A673 (cell line): ENCODE measurements around the gene CCL7.

ENCODE experiments used
- CTCF ChIP-seq: fragments of 300-800, 200-600 bp; sonication (generic); conservative IDR thresholded peaks from 2 replicates; pipeline ENCODE4 v1.5.1; 2017; ENCODE audit warnings: low read depth, mild to moderate bottlenecking, antibody characterized with exemption, low read length, moderate library complexity, mixed read lengths
- EZH2 ChIP-seq: fragments of 200-600 bp; sonication (generic); IDR thresholded peaks from 2 replicates; pipeline ENCODE4 v1.6.1; 2017; ENCODE audit warnings: borderline replicate concordance, low read depth, mild to moderate bottlenecking, mixed read lengths, antibody characterized with exemption, low read length; ENCODE audit not compliant: poor library complexity, severe bottlenecking

DNA sequence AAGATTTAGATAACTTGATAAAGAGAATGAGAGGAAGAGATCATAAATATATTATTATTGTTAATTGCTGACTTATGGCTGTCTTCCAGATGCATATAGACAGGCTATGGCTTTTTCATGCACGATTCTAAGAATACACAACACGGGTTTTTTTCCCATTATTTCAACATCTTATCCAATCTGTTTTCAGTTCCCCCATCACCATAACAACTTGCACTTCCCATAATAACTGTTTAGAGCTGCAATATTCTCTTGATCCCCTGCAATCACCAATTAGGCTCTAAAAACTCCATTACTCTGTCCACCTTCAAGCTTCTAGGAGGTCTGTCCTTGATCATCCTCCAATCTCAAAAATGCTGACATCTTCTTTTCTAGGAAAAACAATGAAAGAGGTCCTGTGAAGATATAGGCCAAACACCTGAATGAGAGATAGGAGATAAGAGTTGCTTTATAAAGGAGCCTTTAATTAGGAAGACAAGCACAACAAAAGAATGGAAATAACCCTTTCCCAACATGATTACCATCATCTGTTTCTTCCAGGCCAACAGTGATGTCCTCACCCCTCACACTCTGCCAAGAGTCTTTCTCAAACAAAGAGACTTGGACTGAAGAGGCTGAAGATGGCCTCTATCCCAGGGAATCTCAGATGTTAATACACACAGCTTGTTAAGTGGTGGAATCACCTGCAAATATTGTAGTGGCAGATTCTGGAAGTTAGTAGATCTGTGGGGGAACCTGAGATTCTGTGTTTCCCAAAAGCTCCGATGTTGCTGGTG lies 47.1 kb upstream of the CCL7 start:
- TF ChIP-seq CTCF (no peak), EZH2 (no peak)
